PFSK-1 (cell line): ENCODE data around the gene LRBA.

Experiments
- FOXP2 ChIP-seq: optimal IDR thresholded peaks from 2 replicates; pipeline ENCODE3; 2011; ENCODE audit warnings: borderline replicate concordance, control low read depth, inconsistent platforms; ENCODE audit not compliant: insufficient read depth; ENCODE audit errors: extremely low read length, extremely low read depth
- POLR2AphosphoS5 ChIP-seq: IDR thresholded peaks from 2 replicates; pipeline ENCODE4 v1.6.1; 2012; ENCODE audit warnings: low read depth, mild to moderate bottlenecking, control low read depth, low read length, moderate library complexity
- REST ChIP-seq, 2 experiments: IDR thresholded peaks; 2 replicates each; pipeline versions ENCODE4 v1.6.1 to v1.8.0; 2011 to 2012; ENCODE audit warnings: low read depth in 2 of 2, low read length in 2 of 2, control low read depth in 1 of 2, inconsistent platforms in 1 of 2, mild to moderate bottlenecking in 1 of 2, moderate library complexity in 1 of 2; ENCODE audit not compliant: insufficient read depth in 1 of 2
- SIN3A ChIP-seq: IDR thresholded peaks from 2 replicates; pipeline ENCODE4 v1.6.1; 2012; ENCODE audit warnings: mild to moderate bottlenecking, low read length, moderate library complexity, borderline replicate concordance; ENCODE audit not compliant: insufficient read depth
- TAF1 ChIP-seq: IDR thresholded peaks from 2 replicates; pipeline ENCODE4 v1.6.1; 2012; ENCODE audit warnings: low read length, control low read depth, borderline replicate concordance; ENCODE audit not compliant: insufficient read depth

LRBA gene

GRCh38 chr4:150238591-150238990, 776.5 kb downstream of the LRBA start:
- TF ChIP-seq SIN3A (no peak), REST (IDR thresholded peaks at IDR 0.05; ENCODE audit: insufficient read depth in 1 of 2, low read depth in 2 of 2, low read length in 2 of 2) (no peak)

- no peak for TF ChIP-seq REST (IDR thresholded peaks at IDR 0.05; ENCODE audit: insufficient read depth in 1 of 2, low read depth in 2 of 2, low read length in 2 of 2)
- TF ChIP-seq TAF1: no peak
- no peak for TF ChIP-seq POLR2AphosphoS5
- TF ChIP-seq FOXP2: no peak
- no peak for TF ChIP-seq SIN3A
These were observed 777.8 kb downstream of the LRBA start for GRCh38 chr4:150237110-150237872.

- TF ChIP-seq POLR2AphosphoS5 (no peak), SIN3A (no peak; the same call in 1 of the 2 replicates), TAF1 (no peak; the same call in 1 of the 2 replicates), REST (IDR thresholded peaks at IDR 0.05; ENCODE audit: insufficient read depth in 1 of 2, low read depth in 2 of 2, low read length in 2 of 2) (no peak), FOXP2 (no peak)
These were observed 778.5 kb downstream of the LRBA start for GRCh38 chr4:150236626-150237025.

- TF ChIP-seq POLR2AphosphoS5: no peak
- TF ChIP-seq REST (IDR thresholded peaks at IDR 0.05; ENCODE audit: insufficient read depth in 1 of 2, low read depth in 2 of 2, low read length in 2 of 2): no peak
- no peak for TF ChIP-seq SIN3A
- no peak for TF ChIP-seq FOXP2
- TF ChIP-seq TAF1: no peak
These were observed 779.2 kb downstream of the LRBA start for GRCh38 chr4:150235808-150236271.

DNA sequence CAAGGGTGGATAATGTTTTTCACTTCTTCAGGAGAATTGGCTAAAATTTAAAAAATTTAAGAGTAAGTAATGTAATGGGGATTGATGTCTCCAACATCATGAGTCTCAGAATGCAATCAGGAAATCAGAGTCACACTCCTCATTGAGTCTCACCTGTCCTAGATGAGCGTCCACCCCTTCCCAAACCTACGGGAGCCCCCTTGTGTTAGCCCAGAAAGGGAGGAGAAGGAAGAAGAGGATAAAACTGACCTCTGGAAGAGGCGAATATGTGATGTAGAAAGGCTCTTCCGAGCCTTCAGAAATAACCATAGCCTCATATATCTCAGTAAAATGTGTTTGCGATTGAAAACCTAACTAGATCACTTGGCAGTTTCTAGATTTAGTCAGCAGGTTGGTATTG, 779.8 kb downstream of the LRBA start:
- TF ChIP-seq POLR2AphosphoS5: no peak
- TF ChIP-seq REST (IDR thresholded peaks at IDR 0.05; ENCODE audit: insufficient read depth in 1 of 2, low read depth in 2 of 2, low read length in 2 of 2): no peak
- TF ChIP-seq SIN3A: no peak
- no peak for TF ChIP-seq TAF1
- no peak for TF ChIP-seq FOXP2
